Ovary (tissue), 3 donors: ENCODE results near the gene FAM216B.
"Not testable (repeated sequence)": the region's sequence is repeated elsewhere in the genome, so short reads cannot be mapped to it uniquely, and the experiment has no call there.

Source experiments
- POLR2A ChIP-seq: fragments of 450-650 bp; IDR thresholded peaks from one replicate; pipeline ENCODE4 v1.6.1; 2017; ENCODE audit warnings: antibody characterized with exemption, mild to moderate bottlenecking, moderate library complexity
- TF ChIP-seq, protein P1 (sequence below), 3 donors: fragments of 450-650 bp in 2 of 3; fragments of 200-600 bp in 1 of 3; IDR thresholded peaks; one replicate each; pipeline versions ENCODE4 v1.5.1 to v1.8.0; 2016 to 2022; ENCODE audit warnings: antibody characterized with exemption in 3 of 3, mild to moderate bottlenecking in 1 of 3
- donor health status: DM: no; HTN: no; CAD: no.

DNA sequence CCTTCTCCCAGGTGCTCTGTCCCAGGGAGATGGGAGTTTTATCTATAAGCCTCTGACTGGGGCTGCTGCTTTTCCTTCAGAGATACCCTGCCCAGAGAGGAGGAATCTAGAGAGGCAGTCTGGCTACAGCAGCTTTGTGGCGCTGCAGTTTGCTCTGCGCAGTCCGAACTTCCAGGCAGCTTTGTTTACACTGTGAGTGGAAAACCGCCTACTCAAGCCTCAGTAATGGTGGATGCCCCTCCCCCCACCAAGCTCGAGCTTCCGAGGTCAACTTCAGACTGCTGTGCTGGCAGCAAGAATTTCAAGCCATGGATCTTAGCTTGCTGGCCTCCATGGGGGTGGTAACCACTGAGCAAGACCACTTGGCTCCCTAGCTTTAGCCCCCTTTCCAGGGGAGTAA is 4.8 kb upstream of the FAM216B start:
- TF ChIP-seq, protein P1, sequence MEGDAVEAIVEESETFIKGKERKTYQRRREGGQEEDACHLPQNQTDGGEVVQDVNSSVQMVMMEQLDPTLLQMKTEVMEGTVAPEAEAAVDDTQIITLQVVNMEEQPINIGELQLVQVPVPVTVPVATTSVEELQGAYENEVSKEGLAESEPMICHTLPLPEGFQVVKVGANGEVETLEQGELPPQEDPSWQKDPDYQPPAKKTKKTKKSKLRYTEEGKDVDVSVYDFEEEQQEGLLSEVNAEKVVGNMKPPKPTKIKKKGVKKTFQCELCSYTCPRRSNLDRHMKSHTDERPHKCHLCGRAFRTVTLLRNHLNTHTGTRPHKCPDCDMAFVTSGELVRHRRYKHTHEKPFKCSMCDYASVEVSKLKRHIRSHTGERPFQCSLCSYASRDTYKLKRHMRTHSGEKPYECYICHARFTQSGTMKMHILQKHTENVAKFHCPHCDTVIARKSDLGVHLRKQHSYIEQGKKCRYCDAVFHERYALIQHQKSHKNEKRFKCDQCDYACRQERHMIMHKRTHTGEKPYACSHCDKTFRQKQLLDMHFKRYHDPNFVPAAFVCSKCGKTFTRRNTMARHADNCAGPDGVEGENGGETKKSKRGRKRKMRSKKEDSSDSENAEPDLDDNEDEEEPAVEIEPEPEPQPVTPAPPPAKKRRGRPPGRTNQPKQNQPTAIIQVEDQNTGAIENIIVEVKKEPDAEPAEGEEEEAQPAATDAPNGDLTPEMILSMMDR (IDR thresholded peaks at IDR 0.05): not testable (repeated sequence)
- not testable (repeated sequence) for TF ChIP-seq POLR2A
